Common myeloid progenitor, CD34-positive (primary cell): Measurements from ENCODE around the gene ST6GALNAC3.

Experiments
- CTCF ChIA-PET: fragments of 350-600 bp; sonication (Branson Sonifier 250); formaldehyde crosslinking; loops from one replicate; lab custom pipeline; 2021; ENCODE audit warnings: antibody characterized with exemption; lab: Charles Lee
- POLR2A ChIA-PET: fragments of 350-600 bp; sonication (Branson Sonifier 250); formaldehyde crosslinking; loops from one replicate; lab custom pipeline; 2021; ENCODE audit warnings: antibody characterized with exemption; lab: Charles Lee
- DNase-seq, 3 donors: peaks; one replicate each; pipeline versions ENCODE4 v3.0.0 to v3.0.0-alpha.2; 2013
- H3K27ac ChIP-seq, 2 experiments: 1 replicate in 1 of 2; 2 replicates in 1 of 2; pipeline ENCODE4 v1.7.0; 2013; ENCODE audit warnings: inconsistent platforms in 2 of 2, low read length in 2 of 2, mild to moderate bottlenecking in 2 of 2, low read depth in 1 of 2, moderate library complexity in 1 of 2; ENCODE audit not compliant: severe bottlenecking in 2 of 2, insufficient read depth in 1 of 2, poor library complexity in 1 of 2
- H3K27me3 ChIP-seq, 5 experiments: replicated peaks in 2 of 5; 1 replicate in 3 of 5; 2 replicates in 2 of 5; pipeline versions ENCODE4 v1.6.1 to v1.7.0; 2013; ENCODE audit warnings: low read length in 4 of 5, mild to moderate bottlenecking in 2 of 5, moderate library complexity in 2 of 5, inconsistent platforms in 1 of 5; ENCODE audit not compliant: insufficient read depth in 5 of 5, control insufficient read depth in 4 of 5
- H3K36me3 ChIP-seq, 4 experiments: 1 replicate in 2 of 4; 2 replicates in 2 of 4; pipeline versions ENCODE4 v1.6.1 to v1.7.0; 2013; ENCODE audit warnings: low read length in 3 of 4, control low read depth in 1 of 4, mild to moderate bottlenecking in 1 of 4; ENCODE audit not compliant: control insufficient read depth in 4 of 4, insufficient read depth in 4 of 4
- H3K4me1 ChIP-seq, 4 experiments: 1 replicate in 3 of 4; 2 replicates in 1 of 4; pipeline versions ENCODE4 v1.6.1 to v1.7.1; 2013; ENCODE audit warnings: low read length in 3 of 4, mild to moderate bottlenecking in 3 of 4, control low read depth in 1 of 4, inconsistent platforms in 1 of 4, moderate library complexity in 1 of 4; ENCODE audit not compliant: control insufficient read depth in 4 of 4, insufficient read depth in 4 of 4; ENCODE audit errors: control extremely low read depth in 1 of 4
- H3K4me3 ChIP-seq, 7 experiments: 1 replicate in 4 of 7; 2 replicates in 3 of 7; pipeline versions ENCODE4 v1.5.1 to v1.7.0; 2013; ENCODE audit warnings: mild to moderate bottlenecking in 7 of 7, low read length in 6 of 7, moderate library complexity in 6 of 7, inconsistent platforms in 2 of 7, low read depth in 2 of 7, control low read depth in 1 of 7; ENCODE audit not compliant: insufficient read depth in 4 of 7, control insufficient read depth in 1 of 7; ENCODE audit errors: extremely low read depth in 1 of 7
- H3K9me3 ChIP-seq, 5 experiments: 1 replicate in 4 of 5; 2 replicates in 1 of 5; pipeline versions ENCODE4 v1.6.1 to v1.7.1; 2013; ENCODE audit warnings: low read length in 4 of 5, mild to moderate bottlenecking in 2 of 5, inconsistent platforms in 1 of 5, low read depth in 1 of 5, moderate library complexity in 1 of 5; ENCODE audit not compliant: control insufficient read depth in 4 of 5, insufficient read depth in 2 of 5; ENCODE audit errors: control extremely low read depth in 1 of 5
- whole genome bisulfite sequencing: methylation state at CpG from one replicate; pipeline ENCODE4 v1.1.5; 2013; ENCODE audit not compliant: insufficient coverage; 5-methylcytosine and 5-hydroxymethylcytosine counted together

ST6GALNAC3 gene

DNA sequence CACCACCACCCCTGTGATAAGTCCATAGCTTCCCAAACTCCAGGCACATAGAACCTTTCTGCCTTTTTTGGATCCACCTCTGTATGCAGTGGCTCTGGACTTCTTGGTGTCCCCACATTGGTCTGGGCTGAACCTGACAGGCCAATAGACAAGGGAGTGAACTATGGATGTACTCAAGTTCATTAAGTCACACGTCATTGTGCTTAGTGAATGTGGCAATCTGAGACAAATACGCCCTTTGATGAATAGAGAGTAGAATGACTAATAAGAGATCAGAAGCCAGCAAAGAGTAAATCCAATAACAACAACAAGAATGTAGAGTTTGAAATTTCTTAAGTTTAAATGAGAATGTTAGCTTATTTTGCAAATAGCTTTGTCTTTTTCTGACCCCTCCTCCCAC is 114.8 kb downstream of the ST6GALNAC3 start:
- no peak for DNase-seq
- ChIA-PET CTCF (no interaction called here), POLR2A (no interaction called here)
- no peak overlapping the region for H3K4me3 ChIP-seq
- no peaks in the 10 kb centered on the region for H3K36me3 ChIP-seq
- no peak overlapping the region for H3K27ac ChIP-seq
- no peaks in the 10 kb centered on the region for H3K9me3 ChIP-seq
- no CpG with 5 or more reads among the region's 2 CpGs for WGBS
- H3K27me3 ChIP-seq = no peaks in the 10 kb centered on the region
- no peaks in the 10 kb centered on the region for H3K4me1 ChIP-seq

- no peak overlapping the region for H3K27ac ChIP-seq
- no peak overlapping the region for H3K4me3 ChIP-seq
- H3K4me1 ChIP-seq = no peaks in the 10 kb centered on the region
- ChIA-PET CTCF (no interaction called here), POLR2A (no interaction called here)
- H3K9me3 ChIP-seq = no peaks in the 10 kb centered on the region
- 100% methylated on average over 1 of the region's 4 CpGs for WGBS
- H3K27me3 ChIP-seq = no peaks in the 10 kb centered on the region
- DNase-seq = no peak
- no peaks in the 10 kb centered on the region for H3K36me3 ChIP-seq
Observed at GRCh38 chr1:76190749-76191424, 116.3 kb downstream of the ST6GALNAC3 start.

GRCh38 chr1:76191561-76191960 is 117.0 kb downstream of the ST6GALNAC3 start:
- CTCF ChIA-PET = no interaction called here
- no peak overlapping the region for H3K4me3 ChIP-seq
- H3K36me3 ChIP-seq = no peaks in the 10 kb centered on the region
- H3K9me3 ChIP-seq = no peaks in the 10 kb centered on the region
- no peak for DNase-seq
- no peaks in the 10 kb centered on the region for H3K27me3 ChIP-seq
- POLR2A ChIA-PET = no interaction called here
- 80% methylated on average over 2 of the region's 2 CpGs for WGBS
- no peak overlapping the region for H3K27ac ChIP-seq
- H3K4me1 ChIP-seq = no peaks in the 10 kb centered on the region

DNA sequence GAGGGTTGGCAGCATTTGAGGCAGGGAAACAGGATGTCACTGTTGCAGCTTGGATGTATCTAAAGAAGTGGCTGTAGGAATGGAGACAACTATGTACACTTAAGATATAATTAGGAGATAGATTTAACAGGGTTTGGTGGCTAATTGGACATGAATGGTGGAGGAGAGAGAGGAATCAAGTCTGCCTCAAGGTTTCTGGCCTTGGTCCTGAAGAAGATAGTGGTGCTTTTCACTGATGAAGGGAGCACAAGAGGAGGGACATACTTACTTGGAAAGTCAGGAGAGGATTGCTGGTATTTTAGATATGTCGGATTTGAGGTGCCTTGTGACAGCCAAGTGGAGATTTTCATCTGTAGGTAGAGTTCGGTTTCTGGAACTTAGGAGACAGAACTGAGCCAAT is 123.9 kb downstream of the ST6GALNAC3 start:
- CTCF ChIA-PET = no interaction called here
- H3K4me3 ChIP-seq = no peak overlapping the region
- H3K36me3 ChIP-seq = no peaks in the 10 kb centered on the region
- 96% methylated on average over 2 of the region's 2 CpGs for WGBS
- no peaks in the 10 kb centered on the region for H3K27me3 ChIP-seq
- no peak for DNase-seq
- no peaks in the 10 kb centered on the region for H3K9me3 ChIP-seq
- H3K27ac ChIP-seq = no peak overlapping the region
- H3K4me1 ChIP-seq = no peaks in the 10 kb centered on the region
- POLR2A ChIA-PET = interaction anchor here (0.7 kb wide), 1 partner anchor 1720 kb away, joined by 3 read pairs; no protein-coding TSS in a partner anchor

DNA sequence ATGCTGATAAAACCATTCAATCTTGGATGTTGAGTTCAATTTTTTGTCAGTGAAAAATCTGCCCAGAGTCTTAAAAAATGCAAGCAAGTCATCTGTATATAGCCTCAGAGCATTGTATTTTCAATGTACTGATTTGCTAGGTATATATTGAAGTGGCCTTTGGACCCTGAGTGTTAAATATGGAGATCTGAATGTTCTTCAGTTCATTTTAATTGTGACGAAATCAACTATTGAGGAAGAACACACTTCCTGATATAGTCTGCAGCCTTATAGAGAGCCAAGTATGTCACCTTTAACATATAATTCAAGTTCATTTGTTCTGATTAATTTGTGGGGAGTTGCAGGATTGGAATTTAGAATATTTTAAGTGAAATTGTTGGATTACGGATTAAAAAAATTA is 128.1 kb downstream of the ST6GALNAC3 start:
- H3K4me3 ChIP-seq = no peak overlapping the region
- no peaks in the 10 kb centered on the region for H3K36me3 ChIP-seq
- H3K27me3 ChIP-seq = no peaks in the 10 kb centered on the region
- ChIA-PET POLR2A (no interaction called here), CTCF (no interaction called here)
- H3K27ac ChIP-seq = no peak overlapping the region
- no peaks in the 10 kb centered on the region for H3K9me3 ChIP-seq
- no peak for DNase-seq
- no peaks in the 10 kb centered on the region for H3K4me1 ChIP-seq
- WGBS = 100% methylated on average over 1 of the region's 2 CpGs

DNA sequence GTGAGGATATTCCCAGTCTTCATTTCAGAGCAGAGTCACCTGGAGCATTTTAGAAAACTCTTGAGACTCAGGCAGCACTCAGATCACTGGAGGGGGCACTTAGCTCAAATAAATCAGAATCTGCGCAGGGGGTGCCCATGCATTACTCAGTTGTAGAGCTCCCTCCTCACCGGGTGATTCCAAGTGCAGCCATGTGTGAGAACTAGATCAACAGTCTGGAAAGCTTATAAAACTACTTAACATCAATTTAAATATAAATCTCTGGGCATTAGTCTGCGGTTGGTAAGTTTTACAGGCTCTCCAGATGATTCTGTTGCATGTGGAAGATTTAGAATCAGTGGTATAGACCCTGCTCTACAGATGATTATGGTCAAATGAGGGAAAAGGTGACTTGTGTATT is 128.6 kb downstream of the ST6GALNAC3 start:
- no peak for DNase-seq
- H3K4me1 ChIP-seq = no peaks in the 10 kb centered on the region
- ChIA-PET POLR2A (no interaction called here), CTCF (no interaction called here)
- H3K36me3 ChIP-seq = no peaks in the 10 kb centered on the region
- H3K4me3 ChIP-seq = no peak overlapping the region
- H3K27ac ChIP-seq = no peak overlapping the region
- H3K9me3 ChIP-seq = no peaks in the 10 kb centered on the region
- 100% methylated on average over 2 of the region's 3 CpGs for WGBS
- no peaks in the 10 kb centered on the region for H3K27me3 ChIP-seq

DNA sequence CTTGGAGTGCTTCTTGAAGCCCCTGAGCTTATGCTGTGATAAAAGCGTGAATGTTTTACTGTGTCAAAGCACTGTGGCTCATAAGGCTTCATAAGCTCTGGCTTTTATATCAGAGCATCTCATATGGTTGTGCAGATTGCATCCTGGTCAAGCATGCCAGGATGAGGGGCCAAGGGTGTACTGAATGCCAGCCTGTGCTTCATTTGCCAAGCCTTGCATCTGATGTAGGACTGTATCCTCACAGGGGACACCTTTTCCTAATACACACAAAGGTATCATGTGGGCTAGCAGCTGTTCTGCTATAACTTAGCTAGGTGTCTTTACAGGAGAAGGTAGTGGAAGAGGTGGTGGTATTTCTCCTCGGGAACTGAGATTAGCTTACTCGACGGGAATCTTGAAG is 134.7 kb downstream of the ST6GALNAC3 start:
- Histone ChIP-seq H3K27ac (no peak overlapping the region), H3K36me3 (no peaks in the 10 kb centered on the region), H3K4me3 (no peak overlapping the region), H3K9me3 (no peaks in the 10 kb centered on the region), H3K27me3 (no peaks in the 10 kb centered on the region), H3K4me1 (peaks cover 4 to 9% (median 6%) of the 10 kb centered on the region in 4 experiments)
- ChIA-PET POLR2A (no interaction called here), CTCF (no interaction called here)
- no CpG with 5 or more reads among the region's 4 CpGs for WGBS
- no peak for DNase-seq
